PC-9 (cell line): ENCODE results near the gene CHSY1.

Source experiments
- EZH2 ChIP-seq: fragments of 200-600 bp; sonication (generic); IDR thresholded peaks from 2 replicates; pipeline ENCODE4 v1.8.0; 2017; ENCODE audit warnings: antibody characterized with exemption, low read depth
- TF ChIP-seq, protein P1 (sequence below): fragments of 200-600 bp; sonication (generic); conservative IDR thresholded peaks from 2 replicates; pipeline ENCODE4 v1.6.1; 2017; ENCODE audit warnings: mixed run types, antibody characterized with exemption, mild to moderate bottlenecking, moderate library complexity

DNA sequence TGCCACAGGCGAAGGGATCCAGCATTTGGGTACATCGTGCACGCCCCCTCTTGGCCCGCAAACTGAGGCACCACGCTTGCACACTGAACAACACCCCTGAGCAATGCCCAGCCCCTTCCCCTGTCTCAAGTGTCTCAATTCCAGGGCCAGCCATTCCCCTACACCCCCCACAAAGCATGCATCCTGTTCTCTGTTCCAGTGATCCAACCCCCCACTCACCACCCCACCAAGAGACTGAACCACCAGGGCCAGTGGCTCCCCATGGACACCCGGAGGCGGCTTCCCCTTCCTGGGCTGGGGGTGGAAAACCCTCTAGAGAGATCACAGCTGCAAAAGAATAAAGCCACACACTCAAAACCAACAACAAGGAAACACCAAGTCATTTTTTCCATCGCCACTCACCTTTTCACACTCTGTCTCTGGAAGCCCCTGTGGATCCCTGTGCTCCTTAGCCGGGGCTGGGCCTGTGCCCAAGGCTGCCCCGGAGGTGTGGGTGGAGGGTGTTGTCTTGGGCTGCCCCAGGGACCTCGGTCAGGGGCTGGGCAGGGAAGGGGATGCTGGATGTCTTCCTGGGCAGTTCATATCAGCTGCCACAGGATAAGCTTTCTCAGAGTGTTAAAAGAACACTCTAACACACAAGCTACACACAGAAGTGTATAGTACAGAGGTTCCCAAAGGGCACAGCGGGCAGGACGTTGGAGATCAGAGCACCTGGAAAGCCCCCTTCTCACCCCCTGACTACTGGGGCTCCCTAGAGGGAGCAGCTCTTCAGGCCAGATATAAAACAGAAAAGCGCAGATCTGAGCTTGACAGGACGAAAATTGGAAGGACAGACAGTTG is 92.5 kb downstream of the CHSY1 start:
- TF ChIP-seq EZH2, result no peak
- TF ChIP-seq, protein P1, sequence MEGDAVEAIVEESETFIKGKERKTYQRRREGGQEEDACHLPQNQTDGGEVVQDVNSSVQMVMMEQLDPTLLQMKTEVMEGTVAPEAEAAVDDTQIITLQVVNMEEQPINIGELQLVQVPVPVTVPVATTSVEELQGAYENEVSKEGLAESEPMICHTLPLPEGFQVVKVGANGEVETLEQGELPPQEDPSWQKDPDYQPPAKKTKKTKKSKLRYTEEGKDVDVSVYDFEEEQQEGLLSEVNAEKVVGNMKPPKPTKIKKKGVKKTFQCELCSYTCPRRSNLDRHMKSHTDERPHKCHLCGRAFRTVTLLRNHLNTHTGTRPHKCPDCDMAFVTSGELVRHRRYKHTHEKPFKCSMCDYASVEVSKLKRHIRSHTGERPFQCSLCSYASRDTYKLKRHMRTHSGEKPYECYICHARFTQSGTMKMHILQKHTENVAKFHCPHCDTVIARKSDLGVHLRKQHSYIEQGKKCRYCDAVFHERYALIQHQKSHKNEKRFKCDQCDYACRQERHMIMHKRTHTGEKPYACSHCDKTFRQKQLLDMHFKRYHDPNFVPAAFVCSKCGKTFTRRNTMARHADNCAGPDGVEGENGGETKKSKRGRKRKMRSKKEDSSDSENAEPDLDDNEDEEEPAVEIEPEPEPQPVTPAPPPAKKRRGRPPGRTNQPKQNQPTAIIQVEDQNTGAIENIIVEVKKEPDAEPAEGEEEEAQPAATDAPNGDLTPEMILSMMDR, result no peak
